GM18517 (cell line): ENCODE measurements around the gene TBRG4.

Experiments used
- ATAC-seq: cut with Tn5 transposase; IDR thresholded peaks from one replicate; pipeline ENCODE4 v1.9.1; 2021; ENCODE audit warnings: mild to moderate bottlenecking, moderate library complexity; ENCODE audit not compliant: unreplicated experiment

Gene TBRG4

DNA sequence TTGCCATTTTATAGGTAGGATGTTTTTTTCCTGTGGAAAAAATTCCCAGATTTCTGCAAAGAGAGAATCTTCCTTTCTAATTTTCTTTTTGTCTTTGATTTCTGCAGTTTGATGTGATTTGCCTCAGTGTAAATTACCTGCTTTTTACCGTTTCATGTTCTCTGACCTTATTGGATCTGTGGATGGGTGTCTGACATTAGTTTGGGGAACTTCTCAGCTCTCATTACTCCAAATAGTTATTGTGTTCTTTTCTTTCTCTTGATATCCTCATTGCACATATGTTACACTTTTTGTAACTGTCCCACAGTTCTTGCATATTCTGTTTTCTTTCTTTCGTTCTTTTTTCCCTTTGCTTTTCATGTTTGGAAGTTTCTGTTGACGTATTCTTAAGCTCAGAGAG is 51.2 kb downstream of the TBRG4 start:
- ATAC-seq = no peak

DNA sequence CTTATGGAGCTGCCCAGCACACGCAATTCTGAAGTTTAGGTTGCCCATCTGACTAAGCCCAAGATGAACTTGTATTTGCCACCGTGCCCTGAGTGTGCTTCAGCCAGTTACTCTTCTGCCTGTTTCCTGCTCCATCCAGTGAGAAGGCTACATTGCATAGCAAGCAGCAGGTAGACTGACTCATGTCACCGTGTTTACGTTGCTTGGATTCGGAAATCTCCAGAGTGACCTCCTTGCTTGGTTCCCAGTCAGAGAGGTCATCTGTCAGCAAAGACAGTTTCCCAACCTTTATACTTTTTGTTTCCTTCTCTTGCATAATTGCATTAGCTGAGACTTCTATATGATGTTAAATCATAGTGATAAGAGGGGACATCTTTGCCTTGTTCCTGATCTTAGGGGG is 53.6 kb downstream of the TBRG4 start:
- ATAC-seq = no peak

DNA sequence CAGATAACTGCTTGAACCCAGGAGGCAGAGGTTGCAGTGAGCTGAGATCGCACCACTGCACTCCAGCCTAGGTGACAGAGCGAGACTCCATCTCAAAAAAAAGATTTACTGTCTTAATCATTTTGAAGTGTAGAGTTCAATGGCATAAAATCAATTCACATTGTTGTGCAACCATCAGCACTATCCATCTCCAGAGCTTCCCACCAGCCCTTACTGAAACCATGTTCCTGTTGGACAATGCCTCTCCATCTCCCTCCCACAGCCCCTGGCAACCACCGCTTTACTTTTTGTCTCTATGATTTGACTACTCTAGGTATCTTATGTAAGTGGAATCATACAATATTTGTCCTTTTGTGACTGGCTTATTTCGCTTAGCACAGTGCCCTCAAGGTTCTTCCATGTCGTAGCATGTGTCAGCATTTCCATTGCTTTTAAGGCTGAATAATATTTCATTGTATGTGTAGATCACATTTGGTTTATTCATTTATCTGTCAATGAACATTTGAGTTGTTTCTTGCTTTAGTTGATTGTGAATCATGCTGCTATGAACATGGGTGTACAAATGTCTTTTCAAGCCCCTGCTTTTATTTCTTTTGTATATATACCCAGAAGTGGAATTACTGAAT is 55.8 kb downstream of the TBRG4 start:
- ATAC-seq = no peak

DNA sequence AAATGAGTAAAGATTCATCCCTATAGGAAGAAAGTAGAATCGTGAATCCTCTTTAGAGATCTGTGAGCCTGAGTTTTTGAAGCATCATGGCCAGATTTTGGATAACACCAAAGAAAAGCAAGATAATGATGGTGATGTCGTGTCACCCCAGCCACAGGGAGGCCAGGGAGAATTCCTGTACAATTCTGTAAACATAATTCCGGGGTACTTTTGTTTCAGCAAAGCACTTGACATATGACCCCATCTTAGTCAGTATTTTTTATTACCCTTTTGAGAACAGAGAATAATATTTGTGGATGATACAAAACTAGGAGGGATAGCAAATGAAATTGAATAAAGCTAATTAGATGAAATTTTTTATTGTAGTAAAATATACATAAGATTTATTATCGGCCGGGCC is 56.5 kb downstream of the TBRG4 start:
- no peak for ATAC-seq

DNA sequence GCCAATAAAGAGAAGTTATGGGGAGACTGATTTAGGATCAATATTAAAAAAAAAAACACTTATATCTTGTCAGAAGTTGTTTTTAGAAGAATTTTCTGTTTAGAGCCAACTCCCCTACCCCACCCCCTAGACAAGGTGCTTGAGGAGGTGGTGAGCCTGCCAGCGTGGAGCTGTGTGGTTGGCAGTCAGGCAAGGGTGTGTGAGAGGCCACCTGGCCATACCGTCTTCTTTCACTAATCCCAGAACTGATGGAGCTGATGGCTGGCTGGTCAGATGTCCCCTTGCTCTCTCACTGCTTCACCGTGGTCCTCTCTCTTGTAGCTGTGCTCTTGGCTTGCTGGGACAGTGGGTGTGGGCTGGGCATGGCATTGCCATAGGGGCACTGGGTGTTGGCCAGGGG is 57.1 kb downstream of the TBRG4 start:
- no peak for ATAC-seq

DNA sequence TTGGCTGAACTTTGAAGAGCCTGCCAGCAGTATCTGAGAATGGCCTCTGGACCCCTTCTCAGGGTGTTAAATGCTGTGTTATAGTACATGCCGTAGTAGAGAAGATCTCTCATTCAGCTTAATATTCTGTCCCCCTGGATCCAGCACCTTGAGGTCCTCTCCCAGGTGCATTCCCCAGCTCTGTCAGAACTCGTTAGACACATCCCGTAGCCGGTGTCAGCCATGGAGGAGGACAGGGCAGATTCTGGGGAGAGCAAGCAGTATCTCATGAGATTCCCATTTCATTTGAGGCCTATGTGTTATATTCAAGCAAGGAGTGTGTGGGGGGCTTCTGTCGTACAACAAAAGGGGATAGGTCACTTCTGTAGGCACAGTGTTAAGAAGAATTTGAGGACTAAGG is 57.6 kb downstream of the TBRG4 start:
- no peak for ATAC-seq

DNA sequence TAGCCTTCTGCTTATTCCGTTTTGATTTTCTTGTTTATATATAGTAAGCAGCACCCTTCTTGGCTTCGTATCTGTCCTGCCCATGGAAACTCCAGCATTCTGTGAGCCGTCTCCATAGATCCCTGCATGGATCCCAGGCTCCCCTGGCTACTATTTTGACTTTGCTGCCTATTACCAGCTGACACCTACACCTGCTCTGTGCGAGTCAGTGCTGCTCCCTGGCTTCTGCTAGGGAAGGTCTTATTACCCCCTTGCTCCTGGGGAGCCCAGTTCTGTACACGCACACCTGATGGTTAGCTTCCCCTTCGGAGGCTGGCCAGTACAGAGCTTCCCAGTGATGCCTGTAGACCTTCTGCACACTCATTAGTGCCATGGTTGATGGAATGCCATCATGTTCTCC is 58.1 kb downstream of the TBRG4 start:
- ATAC-seq = no peak

DNA sequence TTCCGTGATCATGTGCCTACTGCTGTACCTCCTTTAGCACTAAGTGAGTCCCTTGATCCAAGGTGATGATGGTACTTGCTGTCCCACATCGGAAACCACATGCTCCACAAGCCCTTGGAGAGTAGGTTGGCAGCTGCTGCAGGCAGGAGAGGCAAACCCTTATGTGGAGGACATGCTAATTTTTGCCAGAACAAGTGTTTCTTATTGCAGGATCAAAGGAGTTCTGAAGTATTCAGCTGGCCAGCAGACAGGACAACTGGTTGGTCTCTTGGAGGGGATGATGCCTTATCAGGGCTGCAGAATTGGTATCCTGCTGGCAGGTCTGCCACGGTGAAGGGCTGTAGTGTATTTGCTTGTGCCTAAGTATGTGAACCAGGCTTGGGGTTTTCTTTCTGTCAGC is 59.5 kb downstream of the TBRG4 start:
- no peak for ATAC-seq

DNA sequence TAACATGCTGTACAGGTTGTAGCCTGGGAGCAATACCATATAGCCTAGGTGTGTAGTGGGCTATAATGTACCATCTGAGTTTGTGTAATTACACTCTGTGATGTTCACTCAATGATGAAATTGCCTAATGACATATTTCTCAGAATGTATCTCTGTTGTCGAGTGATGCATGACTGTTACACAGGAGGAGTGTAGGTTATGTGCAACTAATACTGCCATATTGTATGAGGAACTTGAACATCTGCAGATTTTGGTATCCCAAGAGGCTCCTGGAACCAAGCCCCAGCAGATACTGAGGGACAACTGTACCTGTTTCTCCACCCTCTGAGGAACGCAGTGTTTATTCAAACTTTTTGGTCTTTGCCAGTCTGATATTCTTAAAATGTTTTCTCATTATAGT is 61.3 kb downstream of the TBRG4 start:
- ATAC-seq = no peak
